GM12801 (cell line): ENCODE results near the gene LHPP.

Source experiments
- CTCF ChIP-seq: IDR thresholded peaks from one replicate; pipeline ENCODE4 v1.5.1; 2011; ENCODE audit warnings: control low read depth; ENCODE audit not compliant: insufficient read length; ENCODE audit errors: extremely low read depth

Gene LHPP

GRCh38 chr10:124570646-124571045 is 109.0 kb downstream of the LHPP start:
- no peak for TF ChIP-seq CTCF

GRCh38 chr10:124572751-124573150 is 111.1 kb downstream of the LHPP start:
- no peak for TF ChIP-seq CTCF

GRCh38 chr10:124573726-124574455 is 112.3 kb downstream of the LHPP start:
- TF ChIP-seq CTCF, result no peak

GRCh38 chr10:124574456-124575070 is 112.9 kb downstream of the LHPP start:
- no peak for TF ChIP-seq CTCF

- no peak for TF ChIP-seq CTCF
Measured at GRCh38 chr10:124575107-124576035, 113.7 kb downstream of the LHPP start.

- no peak for TF ChIP-seq CTCF
Measured at GRCh38 chr10:124576526-124577420, 115.2 kb downstream of the LHPP start.
